Hindlimb muscle (tissue), 1 donor: ENCODE measurements around the gene DLEC1. TPM values are rescaled to one million over a fixed set of nuclear protein-coding genes. Genes with fewer than 3 reads are reported as not detected.
"Not testable (repeated sequence)": the region's sequence is repeated elsewhere in the genome, so short reads cannot be mapped to it uniquely, and the experiment has no call there.

Experiments used
- DNase-seq: peaks from one replicate; pipeline ENCODE4 v3.0.0-alpha.2; 2013
- polyA plus RNA-seq: library from polyadenylated mRNA; unstranded; fragments of 120-200 nt; gene quantifications from one replicate; pipeline ENCODE4 v1.2.1, GENCODE V29; 2013; ENCODE audit not compliant: insufficient read length

DLEC1 gene
- polyA plus RNA-seq, 1 donor = 0.28 TPM

DNA sequence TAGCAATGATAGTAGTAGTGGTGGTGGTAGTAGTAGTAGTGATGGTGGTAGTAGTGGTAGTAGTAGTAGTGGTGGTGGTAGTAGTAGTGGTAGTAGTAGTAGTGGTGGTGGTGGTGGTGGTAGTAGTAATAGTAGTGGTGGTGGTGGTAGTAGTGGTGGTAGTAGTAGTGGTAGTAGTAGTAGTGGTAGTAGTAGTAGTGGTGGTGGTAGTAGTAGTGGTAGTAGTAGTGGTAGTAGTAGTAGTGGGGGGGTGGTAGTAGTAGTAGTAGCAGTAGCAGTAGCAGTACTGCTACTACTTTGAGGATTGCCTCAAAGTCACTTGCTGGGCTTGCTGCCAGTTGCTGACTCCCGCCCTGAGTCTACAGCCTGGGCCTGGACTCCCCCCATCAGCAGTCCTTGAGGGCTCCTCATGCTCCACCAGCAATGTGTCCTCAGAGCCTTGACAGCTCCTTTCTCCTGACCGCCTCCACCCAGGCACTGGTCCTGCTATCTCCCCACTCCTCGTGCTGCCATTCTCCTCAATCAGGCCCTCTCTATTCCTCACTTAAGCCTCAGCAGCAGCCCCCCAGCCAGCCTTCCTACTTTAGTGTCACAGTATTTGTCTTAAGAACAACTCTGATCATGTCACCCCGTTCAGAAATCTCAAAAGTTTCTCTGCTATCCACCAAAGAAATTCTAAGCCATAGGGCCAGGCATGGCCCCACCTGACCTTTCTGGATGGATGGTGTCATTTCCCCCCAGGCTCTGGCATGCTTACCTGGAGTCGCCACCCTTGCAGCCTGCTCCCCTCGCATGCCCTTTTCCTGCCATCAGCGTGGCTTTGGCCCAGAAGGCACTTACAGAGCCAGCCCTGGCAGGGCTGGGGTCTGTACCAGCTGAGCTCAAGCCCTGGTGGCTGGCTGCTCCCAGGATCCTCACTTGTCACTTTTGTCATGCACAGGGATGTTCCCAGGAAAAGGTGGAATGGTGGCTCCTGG is 45.6 kb downstream of the DLEC1 start:
- DNase-seq = peak; percentile 13

DNA sequence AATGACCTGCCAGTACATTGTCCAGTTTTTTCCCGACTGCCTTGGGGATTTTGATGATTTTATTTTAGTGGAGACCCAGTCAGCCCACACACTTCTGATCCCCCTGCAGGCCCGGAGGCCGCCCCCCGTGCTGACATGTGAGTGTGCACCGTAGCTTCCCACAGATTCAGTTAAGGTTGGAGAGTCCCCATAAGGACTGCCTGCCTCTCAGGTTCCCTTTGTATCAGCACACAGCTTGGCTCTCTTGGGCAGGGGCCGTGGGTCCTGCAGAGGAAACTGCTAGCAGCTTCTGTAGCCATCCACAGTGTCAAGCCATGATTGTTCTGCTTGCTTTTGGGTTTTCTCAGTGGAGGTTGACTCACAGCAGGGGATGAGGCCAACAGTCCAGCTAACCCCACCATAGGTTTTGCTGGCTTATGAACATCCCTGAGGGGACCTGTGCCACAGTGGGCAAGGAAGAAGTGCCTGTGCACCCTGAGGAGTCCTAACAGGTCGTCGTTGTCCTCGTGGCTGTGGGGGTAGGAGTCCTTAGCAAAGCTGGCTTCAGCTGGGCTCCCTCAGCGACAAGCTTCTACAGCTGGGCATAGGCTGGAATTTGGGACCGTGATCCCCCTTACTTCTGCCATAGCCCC is 46.4 kb downstream of the DLEC1 start:
- no peak for DNase-seq

DNA sequence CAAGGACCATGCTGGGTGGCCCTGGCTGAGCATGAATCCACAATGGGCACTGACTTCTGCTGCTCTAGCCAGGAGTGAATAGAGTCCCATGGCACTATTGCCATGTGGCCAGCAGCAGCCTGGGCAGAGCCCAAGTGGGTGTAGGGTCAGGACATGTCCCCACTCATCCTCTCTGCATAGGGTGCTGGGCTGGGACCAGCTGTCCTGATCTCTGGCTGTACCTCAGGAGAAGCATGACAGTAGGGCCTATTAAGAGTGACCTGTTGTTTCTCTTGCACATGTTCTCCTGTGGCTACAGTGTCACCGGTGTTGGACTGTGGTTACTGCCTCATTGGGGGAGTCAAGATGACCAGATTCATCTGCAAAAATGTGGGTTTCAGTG is 46.9 kb downstream of the DLEC1 start:
- no peak for DNase-seq

DNA sequence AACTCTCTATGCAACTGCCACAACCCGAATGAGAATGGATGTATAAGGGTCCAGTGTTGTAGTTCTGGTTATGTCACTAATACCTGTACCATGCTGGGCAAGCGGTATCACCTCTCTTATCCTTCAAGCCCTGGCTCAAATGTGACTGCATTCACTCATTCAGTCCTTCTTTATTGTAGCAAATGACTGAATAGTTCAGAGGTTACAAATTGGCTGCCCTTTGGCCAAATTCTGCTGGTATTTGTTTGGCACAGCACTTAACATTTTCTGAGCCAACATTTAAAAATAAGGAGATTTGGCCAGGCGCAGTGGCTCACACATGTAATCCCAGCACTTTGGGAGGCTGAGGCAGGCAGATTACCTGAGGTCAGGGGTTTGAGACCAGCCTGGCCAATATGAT is 47.5 kb downstream of the DLEC1 start:
- DNase-seq = no peak

DNA sequence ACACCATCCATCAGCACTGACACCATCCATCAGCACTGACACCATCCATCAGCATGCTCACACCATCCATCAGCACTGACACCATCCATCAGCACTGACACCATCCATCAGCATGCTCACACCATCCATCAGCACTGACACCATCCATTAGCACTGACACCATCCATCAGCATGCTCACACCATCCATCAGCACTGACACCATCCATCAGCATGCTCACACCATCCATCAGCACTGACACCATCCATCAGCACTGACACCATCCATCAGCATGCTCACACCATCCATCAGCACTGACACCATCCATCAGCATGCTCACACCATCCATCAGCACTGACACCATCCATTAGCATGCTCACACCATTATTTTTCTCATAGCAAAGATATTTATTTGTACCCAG is 48.3 kb downstream of the DLEC1 start:
- DNase-seq = not testable (repeated sequence)

DNA sequence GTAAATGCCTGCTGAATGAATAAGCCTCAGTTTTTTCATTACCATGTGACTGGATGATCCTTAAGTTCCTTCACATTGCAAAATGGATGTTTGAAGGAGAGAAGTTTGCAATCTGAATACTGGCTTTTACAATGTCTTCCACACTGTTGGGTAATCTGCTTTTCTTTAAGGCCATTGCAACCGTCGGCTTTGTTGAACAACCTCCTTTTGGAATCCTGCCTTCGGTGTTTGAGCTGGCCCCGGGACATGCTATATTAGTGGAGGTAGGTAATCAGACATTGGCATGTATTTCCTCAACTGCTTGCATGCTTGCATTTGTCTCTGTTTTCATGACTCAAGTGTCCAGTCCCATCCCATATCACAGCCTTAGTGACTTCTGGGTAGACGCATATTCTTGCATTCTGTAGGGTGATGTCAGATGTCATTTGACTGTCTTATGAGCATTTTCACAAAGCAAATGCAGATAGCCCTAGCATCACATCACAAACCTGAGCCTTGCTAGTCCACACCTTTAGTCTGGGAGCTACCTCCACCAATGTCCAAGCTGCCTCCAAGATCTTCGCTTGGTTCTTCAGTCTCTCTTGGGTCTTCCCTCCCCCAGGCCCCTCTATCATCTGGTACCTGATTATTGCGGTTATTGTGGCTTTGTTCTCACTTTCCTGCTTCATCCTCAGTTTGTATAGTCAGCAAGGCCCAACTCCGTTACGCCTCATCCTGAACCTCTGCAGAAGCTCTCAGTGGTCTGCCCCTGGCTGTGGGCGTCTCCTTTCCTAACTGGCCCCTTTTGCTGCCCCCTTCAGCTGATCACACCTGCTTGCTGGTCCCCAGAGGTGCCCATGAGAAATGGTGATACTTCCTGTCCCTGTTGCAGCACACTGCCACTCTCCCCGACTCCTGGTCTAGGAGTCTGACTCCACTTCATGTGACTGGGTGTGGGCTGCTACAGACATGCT is 49.4 kb downstream of the DLEC1 start:
- no peak for DNase-seq

DNA sequence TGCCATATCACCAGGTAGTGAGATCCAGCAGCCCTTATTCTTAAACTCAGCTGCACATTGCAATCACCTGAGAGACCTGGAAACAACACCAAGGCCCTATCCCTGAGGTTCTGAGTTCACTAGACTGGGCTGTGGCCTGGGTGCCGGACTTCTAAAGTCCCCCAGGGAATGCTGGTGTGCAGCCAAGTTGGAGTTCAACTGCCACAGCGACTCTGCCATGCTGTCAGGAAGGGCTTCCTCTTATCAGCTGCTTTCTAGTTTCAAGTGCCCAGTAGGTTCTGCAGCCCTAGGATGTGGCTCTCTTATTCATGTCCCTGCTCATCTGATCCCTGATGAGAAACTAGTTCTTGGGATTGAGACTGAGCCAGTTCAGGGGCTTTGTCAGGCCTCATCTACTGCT is 50.2 kb downstream of the DLEC1 start:
- no peak for DNase-seq

DNA sequence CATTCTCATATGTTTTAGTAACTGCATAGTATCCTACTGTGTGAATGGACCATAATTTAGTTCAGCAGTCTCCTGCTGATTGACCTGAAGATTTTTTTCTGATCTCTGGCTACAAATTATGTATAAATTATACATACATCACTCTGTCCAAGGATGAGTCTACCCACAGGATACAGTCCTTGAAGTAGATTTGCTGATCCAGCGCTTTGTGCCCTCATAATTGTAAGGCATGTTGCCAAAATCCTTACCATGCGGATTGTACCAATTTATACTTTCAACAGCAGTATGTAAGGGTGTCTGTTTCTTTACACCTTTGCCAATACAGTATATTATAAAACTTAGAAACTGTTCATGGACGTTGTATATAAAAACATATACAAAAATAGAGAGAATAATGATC is 51.4 kb downstream of the DLEC1 start:
- no peak for DNase-seq

DNA sequence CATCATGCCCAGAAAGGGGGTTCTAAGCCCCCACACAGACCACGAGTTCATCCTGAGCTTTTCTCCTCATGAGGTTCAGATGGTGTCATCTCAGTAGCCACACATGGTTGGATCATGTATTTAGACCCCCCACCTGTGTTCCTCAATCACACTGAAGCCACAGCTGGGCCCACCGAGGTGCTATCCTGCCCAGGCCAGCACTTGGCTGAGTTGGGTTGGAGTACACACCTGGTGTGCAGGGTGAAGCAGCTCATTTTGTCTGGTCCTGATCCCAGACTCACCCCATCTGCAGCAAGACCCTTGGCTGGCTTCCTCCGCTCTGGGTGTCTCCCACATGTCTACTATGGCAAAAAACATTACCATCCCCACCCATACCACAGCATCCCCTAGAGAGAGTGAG is 56.0 kb downstream of the DLEC1 start:
- DNase-seq = no peak

DNA sequence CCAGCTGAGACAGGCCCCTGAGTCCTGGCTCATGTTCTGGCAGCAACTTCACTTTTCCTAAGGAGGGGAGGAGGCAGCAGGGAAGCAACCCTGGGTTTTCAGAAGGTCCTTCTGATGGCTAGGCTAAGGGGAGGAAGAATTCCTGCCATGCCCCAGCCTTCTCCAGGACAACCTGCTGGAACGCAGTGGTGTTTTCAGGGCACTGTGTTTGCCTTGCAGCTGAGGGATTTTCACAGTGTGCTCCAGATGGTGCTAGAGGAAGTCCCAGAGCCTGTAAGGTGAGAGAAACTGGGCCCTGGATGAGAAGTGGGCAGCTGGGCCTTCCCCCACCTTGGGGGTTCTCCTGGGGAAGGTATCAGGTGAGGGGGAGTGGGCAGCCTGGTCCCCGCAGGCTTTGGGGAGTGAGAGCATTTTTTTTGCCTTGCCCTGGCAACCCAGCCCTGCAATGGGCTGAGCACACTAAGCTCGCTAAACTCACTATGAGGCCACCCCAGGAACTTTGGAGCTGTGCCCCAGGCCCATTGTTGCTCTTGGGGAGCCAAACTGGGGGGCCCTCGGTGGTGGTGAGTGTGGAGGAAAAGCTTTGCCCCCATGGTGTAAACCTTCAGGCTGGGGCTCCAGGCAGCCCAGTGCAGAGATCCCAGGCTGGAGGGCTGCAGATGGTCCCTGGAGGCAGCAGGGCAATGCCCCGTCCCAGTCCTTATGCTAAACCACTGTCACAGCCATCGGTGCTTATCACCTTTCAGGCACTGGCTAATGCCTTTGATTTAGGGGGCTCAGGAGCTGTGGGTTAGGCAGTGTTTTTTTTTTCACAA is 56.9 kb downstream of the DLEC1 start:
- DNase-seq = no peak

DNA sequence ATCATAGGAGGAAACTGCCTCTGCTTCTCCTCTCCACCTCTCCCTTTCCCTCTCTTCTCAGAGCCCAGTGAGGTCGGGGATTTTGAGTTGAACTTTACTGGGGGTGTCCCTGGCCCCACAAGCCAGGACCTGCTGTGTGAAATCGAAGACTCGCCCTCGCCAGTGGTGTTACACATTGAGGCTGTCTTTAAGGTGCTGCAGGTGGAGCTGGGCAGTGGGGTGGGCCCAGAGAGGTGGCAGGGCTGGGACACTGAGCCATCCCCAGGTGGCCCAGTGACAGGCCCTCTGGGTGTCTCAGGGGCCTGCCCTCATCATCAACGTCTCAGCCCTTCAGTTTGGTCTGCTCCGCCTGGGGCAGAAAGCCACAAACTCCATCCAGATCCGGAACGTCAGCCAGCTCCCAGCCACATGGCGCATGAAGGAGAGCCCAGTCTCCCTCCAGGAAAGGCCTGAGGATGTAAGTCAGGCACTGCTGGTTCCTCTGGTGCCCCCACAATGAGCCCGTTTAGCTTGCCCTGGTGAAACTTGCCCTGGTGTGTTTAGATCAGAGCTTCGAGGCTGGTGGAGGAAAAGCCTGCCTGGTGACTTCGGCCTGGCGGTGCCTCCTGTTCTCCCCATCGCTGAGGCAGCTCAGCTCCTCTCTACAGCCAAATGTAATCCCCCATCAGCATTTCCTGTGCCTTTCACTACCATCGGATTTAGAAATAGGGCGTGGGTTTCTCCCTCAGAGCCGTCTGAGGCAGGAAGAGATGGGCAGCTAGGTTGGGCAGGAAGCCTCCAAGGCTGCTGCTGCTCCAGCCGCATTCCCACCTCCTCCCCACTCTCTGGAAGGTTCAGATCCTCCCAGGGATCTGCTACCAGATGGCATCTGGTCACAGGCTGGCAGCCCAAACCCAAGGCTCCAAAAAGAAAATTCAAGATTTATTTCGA is 58.7 kb downstream of the DLEC1 start:
- DNase-seq = no peak

DNA sequence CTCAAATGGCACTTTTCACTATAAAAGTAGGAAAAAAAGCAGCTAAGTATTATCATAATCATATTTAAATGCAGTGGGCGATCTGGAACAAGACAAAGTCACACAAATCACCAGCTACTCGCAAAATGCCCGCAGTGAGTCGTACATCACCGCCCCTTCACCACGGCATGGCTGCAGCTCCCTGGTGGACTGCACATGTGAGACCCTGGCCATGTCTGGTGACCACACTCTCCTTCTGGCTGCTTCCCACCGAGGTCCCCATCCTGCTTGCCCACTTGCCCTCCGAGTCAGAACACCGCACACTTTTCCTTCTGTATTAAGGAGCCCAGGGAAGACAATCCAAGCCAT is 59.3 kb downstream of the DLEC1 start:
- no peak for DNase-seq

DNA sequence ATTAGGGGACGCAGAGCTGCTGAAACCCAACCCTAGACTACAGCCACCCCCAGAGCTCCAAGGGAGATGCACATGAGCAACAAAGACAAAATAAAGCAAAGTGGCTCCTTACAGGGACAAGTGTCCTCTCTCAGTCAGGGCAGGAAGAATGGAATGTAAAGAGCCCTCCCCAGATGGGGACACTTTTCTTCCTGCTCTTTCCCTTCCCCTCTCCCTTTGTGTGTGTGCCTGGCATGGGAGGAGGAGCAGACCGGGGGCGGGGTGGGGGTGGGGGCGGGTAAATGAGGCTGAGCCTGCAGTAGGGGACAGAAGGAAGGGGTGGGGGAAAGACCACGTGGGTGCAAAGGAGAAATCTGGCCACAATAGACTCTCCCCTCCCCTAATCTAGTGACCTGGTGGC is 60.5 kb downstream of the DLEC1 start:
- DNase-seq = no peak

DNA sequence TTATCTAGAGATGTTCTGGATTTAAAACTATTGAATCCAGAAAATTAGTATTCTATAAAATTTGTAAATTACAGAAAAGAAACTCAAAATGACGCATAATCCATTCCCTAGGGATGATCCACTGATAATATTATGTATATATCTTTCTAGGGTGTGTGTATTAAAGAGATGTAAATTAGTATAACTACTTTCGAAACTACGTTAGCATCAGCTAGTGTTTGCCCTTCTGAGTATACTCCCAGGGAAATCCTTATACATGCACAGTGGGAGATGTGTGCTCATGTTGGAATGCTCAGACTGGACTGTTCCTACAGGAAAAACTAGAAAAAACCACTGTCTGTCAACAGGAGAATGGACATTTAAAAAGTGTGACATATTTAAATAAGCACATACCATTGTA is 61.5 kb downstream of the DLEC1 start:
- no peak for DNase-seq

DNA sequence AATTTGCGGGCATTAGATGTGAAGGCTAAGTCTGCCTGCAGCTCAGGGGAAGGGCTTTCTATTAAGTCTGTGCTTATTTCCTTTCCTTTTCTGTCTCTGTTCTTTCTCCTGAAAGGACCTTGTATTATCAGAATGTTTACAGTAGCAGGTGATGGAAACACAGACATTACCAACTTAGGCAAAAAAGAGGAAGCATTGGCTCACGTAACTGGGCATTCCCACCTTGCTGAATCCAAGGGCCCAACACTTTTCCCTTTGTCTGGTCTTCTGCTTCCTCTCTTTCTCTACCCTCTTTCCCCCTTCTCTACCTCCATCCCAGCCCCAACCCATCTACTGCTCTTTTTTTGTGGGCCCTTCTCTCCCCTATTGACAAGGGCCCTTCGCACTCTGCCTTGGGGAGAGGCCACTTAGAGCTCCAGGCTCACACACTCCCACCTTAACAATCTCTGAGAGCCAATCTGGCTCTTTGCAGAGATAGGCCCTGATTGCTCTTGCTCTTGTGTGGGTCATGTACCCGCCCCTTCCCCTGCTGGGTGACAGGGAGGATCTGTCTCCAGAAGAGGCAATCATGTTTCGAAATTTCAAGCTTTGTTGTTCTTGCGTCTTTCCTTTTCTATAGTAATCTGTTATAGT is 62.9 kb downstream of the DLEC1 start:
- no peak for DNase-seq

DNA sequence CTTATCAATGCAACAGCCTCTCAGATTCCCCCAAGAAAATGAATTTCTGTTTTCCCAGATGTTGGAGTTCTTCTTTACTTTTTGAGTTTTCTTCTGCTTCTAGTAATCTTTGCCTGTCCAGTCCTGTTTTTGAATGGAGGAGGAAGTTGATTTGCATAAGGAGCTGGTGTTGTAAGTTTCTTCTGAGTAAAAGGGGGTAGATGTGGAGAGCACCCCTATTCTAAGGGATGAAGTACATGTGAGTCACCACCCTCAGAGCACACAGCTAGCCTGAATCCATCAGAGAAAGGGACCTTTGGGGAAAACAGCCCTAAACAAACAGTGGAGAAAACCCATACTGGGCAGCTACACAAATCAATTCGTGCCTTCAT is 63.4 kb downstream of the DLEC1 start:
- no peak for DNase-seq

DNA sequence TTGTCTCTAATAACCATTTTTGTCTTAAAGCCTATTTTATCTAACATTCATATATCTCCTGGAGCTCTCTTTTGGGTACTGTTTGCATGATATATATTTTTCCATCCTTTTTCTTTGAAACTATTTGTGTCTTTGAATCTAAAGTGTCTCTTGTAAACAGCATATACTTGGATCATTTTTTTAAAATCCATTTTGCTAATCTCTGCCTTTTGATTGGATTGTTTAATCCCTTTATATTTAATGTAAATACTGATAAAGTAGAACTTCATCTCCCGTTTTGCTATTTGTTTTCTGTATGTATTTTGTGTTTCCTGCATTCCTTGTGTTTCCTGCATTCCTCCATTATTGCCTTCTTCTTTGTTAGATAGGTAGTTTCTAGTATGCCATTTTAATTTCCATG is 66.5 kb downstream of the DLEC1 start:
- no peak for DNase-seq

DNA sequence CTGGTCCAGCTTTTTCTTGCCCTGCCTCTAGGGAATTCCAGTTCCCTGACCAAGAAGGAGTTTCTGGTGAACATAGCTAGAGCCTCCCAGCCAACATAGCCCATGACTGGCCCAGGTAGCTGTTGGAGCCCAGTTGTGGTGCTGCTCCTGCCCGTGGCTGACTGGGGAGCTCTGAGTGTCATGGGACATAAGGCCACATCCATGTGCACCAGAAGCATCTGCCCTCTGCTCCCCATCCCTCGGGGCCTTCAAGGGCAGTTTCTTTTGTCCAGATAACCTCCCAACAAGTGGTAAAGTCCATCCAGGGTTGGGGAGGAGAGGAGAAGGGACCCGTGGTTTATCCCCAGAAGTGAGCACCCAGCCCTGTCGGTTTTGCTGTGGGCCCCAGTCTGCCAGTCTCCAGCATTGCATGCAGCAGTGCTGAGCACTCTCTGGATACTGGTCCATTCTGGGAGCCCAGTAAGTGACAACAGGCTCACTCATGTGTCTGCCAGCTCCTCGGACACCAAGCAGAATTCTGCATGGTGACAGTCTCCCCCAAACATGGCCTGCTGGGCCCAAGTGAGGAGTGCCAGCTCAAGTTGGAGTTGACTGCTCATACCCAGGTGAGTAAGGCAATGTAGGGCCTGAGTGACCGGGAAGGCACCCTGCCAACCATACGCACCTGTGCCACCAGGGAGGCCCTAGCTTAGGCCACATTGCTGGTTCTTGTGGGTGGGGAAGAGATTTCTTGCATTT is 69.1 kb downstream of the DLEC1 start:
- no peak for DNase-seq

DNA sequence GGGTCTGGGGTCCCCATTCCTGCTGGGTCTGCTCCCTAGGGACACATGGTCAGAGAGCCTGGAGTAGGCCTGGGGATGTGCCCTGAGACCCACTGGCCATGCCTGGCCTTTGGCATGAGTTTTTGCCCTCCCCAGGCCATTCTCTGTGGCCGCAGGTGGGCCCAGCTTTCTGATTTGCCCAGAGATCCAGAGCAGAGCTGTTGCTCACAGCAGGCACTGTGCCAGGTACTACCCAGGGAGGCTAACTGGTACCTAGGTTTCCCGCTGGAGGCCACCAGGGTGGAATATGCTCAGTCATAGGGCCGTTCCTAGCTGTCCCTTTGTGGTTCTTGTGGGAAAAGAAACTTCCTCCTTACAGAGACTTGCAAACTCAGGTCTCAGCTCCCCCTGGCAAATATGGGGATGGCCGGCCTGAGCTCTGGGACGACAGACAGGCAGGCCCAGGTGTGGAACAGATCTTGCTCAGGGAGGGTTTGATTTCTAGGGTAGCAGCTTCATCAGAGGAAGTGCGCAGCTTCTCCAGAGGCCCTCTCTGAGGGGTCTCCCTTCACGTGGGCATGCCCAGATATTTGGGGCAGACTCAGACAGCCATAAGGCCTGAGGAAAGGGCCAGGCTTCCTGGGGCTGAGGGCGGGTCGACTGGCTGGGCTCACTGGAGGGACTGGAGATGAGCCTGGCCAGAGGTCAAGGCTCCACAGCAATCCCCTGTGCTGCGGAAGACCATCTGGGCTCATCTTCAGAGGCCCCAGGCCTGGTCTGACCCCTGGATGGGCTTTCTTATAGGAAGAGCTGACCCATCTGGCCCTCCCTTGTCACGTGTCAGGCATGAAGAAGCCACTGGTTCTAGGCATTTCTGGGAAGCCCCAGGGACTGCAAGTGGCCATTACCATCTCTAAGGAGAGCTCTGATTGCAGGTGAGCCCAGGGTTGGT is 69.9 kb downstream of the DLEC1 start:
- DNase-seq = no peak
